Cardiac atrium fibroblast (primary cell): ENCODE data around the gene METTL23. TPM values are rescaled to one million over a fixed set of nuclear protein-coding genes. Genes with fewer than 3 reads are reported as not detected.

Source experiments
- total RNA-seq: library from RNA; depleted of rRNA; stranded (reverse); fragments of >200 nt; gene quantifications from 2 replicates; pipeline ENCODE4 v1.2.3, GENCODE V29; 2015

Gene METTL23
- 16.1 and 34.0 TPM in 2 replicates for total RNA-seq

GRCh38 chr17:76726776-76727718 is at the start of gene METTL23:
Gene METTL23, plus strand, starts transcription at chr17:76726839. Its CDS starts 2,872 bp downstream, at chr17:76729711.

DNA sequence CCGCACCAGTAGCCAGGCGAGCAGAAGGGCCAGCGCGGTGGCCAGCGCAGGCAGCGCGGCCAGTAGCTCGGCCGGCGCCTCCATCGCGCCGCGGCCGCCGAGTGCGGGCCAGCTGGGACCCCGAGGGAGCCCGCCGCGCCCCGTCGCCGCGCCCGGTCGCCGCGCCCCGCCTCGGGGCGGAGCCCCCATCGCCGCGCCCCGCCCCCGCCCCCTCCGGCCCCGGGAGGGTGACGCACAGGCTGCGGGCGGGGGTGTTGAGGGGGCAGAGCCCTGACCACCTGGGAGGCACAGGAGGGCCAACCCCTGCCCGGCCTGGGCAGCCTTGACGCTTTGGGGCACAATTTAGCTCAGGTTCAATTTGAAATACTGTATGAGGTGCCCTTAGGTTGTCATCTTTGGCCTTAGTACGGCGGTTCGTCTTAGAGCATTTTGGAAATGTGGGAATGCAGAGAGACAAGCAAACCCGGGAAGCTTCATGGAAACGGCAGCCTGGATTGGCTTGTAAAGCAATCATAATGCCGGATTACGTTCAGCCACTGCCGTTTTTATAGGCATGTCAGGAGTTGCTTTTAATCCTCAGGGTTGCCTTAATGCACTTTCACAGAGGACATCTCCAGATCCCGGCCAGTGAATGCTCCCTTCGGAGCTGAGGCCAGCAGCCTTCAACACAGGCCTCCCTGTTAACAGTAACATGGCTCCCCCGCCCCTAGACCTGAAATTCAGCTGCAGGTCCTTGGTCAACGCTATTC is 15.6 kb upstream of the METTL23 start, which contains the start of gene MXRA7:
Gene MXRA7 (minus strand): TSS at position 103 of the 749 bp plus-strand sequence. CDS start 19 bp downstream, at position 84.

DNA sequence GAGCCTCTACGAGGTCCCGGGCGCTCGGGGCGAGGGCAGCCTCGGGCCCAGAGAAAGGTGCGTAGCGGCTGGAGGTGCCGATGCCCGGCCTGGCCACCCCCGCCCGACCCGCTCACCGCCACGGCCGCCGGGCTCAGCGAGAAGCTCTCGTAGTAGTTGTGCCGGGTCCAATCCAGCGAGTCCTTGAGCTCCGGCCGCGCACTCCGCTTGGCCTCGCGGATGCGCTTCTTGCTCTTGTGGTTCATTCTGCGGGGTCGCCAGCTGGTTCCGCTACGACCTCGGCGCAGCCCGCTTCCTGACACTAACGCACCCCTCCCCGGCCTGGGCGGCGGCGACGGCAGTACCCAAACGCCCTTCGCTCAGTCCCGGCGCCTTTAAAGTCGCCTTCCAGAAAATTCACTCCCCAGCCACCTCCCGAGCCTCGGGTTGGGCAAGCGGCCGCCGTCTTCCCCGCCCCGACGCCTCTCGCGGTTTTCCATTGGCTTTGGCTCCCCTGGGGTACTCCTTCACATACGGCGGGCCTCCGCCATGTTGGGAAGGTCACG is 336 bp upstream of the METTL23 start, which contains the start of gene JMJD6:
Gene JMJD6 (minus strand): TSS at position 376 of the 545 bp plus-strand sequence. CDS start 131 bp downstream, at position 245.

DNA sequence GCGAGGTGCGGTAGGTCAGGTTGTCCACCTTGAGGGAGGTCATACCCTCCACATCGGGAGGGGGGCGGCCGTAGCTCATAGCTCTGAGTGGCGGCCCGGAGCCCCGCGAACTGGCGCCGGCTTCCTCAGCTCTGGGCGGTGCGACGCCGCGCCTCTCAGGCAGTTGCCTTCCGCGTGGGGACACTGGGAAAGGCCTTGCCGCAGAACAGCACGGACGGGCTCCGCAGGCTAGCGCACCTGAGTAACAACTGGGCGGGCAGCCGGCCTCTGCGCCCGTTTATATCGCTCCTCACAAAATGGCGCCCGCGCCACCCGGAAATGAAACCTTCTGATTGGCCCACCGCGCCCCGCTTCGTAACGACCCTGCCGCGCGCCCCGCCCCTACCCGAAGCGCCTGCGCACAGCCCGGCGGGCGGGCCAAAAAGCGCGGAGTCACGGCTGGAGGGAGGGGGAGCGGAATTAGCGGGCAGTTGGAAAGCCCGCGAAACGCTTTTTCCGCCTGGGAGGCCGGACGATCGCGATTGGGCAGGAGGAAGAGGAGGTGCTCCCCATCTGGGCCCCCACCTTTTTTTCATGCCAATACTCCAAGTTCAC is 10.5 kb downstream of the METTL23 start, which contains the start of gene SRSF2:
Gene SRSF2 (minus strand): TSS at position 250 of the 594 bp plus-strand sequence. CDS start 171 bp downstream, at position 79.

GRCh38 chr17:76737676-76738467 is 11.2 kb downstream of the METTL23 start, which contains the start of gene MFSD11:
Gene MFSD11, plus strand, starts transcription at chr17:76738119. Its CDS starts 234 bp downstream, at chr17:76738353.

Other genes with a start within 250 kb of the METTL23 start
- gene RHBDF2, start 225.4 kb upstream of the METTL23 start, total RNA-seq: 11.6 and 26.7 TPM in 2 replicates
- gene CYGB, start 189.1 kb upstream of the METTL23 start, total RNA-seq: 208 and 215 TPM in 2 replicates
- 7.0 and 7.6 TPM in 2 replicates for gene PRCD, start 186.8 kb upstream of the METTL23 start, total RNA-seq
- gene ST6GALNAC2, start 141.0 kb upstream of the METTL23 start, total RNA-seq: 1.3 and 2.6 TPM in 2 replicates
- 0.16 and 0.54 TPM in 2 replicates for gene ST6GALNAC1, start 83.1 kb upstream of the METTL23 start, total RNA-seq
- gene MXRA7, start 15.9 kb upstream of the METTL23 start, total RNA-seq: 444 and 504 TPM in 2 replicates
- gene JMJD6, start 233 bp upstream of the METTL23 start, total RNA-seq: 28.2 and 36.8 TPM in 2 replicates
- gene SRSF2, start 10.5 kb downstream of the METTL23 start, total RNA-seq: 159 and 181 TPM in 2 replicates
- 20.4 and 28.7 TPM in 2 replicates for gene MFSD11, start 11.3 kb downstream of the METTL23 start, total RNA-seq
- gene MGAT5B, start 141.6 kb downstream of the METTL23 start, total RNA-seq: 0.49 and 6.7 TPM in 2 replicates